ENCODE results near the gene BRS3. TPM values are rescaled to one million over a fixed set of nuclear protein-coding genes. Genes with fewer than 3 reads are reported as not detected.

Gene BRS3
- total RNA-seq, 1 experiment from 2014 or later: not detected

DNA sequence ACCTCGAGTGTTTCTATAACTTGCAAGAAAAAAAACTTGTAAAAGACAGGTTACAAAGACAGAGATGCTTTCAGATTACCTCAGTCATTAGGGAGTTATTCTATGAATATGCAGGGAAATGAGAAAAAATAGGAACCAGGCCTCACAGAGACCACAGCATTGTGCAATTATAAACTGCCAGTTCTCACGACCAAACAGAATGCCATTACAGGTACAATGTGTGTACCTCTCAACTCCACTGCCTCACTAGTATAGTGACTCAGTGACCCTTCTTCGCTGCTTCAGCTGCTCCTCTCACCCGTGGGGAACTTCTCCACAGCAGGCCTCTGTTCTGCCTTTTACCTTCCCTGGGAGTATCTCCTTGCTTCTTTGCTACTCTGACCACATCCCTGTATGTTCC lies 7.3 kb downstream of the BRS3 start:
- no peak for DNase-seq (ENCODE audit: low spot score)

DNA sequence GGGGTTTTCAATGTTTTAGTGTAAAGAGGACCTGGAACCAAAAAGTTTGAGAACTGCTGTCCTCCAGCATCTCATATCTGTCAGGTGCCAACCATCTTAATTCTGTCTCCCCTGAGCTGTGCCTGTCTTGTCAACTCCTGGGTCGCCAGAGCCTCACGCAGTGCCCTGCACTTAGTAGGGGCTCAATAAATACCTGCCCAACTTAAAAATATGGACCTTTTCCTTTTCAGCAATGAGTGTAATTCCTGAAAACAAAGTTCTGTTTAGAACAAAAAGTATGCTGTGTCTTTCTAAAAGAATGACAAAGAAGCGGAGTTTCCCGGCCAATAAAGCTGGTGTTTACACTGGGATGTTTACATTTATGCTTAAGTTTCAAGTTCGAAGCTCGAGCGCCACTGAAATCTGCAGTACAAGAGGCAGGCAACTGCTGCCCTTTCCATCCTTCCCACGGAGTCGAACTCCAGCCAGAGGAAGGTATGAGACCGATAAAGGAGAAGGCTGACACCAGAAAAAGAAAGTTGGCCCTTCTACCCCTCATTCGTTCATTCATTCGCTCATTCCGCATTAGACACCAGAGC lies 8.5 kb downstream of the BRS3 start:
- DNase-seq (ENCODE audit: low spot score): no peak

DNA sequence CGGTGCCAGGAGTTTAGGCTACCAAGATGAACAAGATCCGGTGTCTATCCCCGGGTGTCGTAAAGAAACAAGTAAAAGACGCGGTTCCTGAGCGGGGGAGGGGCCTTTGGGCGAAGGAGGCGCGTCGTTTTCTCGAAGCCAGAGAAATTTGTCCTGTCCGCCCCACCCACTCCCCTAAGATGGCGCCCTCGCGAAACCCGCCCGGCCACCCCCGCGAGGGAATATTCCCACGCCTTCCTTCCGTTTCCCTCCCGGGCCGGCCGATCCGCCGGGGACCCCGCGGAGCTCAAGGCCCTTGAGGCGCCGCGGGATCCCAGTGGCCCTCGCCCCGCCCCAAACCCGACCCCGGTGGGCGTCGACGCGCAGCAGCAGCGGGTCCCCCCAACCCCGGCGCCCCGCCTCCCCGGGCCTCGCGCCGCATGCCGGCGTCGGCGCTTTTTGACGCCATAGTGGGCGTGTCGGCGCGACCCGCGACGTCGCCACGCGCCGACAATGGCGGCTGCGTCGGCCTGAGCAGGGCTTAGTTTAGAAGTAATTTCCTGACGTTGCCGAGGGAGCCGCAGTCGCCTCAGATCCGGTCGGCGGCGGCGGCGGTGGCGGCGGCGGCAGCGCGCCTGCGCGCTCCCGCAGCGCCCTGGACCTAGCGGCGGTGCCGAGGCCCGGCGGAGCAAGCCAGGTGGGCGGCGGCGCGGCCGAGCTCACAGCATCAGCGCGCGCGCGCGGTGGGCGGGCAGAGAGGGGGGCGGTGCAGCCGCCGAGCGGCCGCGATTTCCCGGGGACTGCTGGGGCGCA lies 9.2 kb downstream of the BRS3 start:
- DNase-seq (ENCODE audit: low spot score): peak; percentile 84

DNA sequence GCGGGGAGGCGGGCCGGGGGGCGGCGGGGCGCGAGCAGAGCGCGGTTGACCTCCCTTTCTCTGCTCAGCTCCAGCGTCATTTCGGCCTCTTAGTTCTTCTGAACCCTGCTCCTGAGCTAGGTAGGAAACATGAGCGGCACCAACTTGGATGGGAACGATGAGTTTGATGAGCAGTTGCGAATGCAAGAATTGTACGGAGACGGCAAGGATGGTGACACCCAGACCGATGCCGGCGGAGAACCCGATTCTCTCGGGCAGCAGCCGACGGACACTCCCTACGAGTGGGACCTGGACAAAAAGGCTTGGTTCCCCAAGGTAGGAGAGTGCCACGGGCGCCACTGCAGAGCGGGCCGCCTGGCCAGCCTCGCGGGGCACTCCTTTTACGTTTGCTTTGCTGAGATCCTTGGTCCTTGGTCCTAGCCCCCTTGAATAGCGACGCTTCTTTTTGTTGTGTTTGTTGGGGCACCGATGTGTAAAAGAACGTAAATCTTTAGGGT lies 9.9 kb downstream of the BRS3 start, which contains the start of gene HTATSF1:
Gene HTATSF1 (plus strand): TSS at position 37 of the 497 bp plus-strand sequence. CDS start 93 bp downstream, at position 130.
- peak; percentile 45 for DNase-seq (ENCODE audit: low spot score)

DNA sequence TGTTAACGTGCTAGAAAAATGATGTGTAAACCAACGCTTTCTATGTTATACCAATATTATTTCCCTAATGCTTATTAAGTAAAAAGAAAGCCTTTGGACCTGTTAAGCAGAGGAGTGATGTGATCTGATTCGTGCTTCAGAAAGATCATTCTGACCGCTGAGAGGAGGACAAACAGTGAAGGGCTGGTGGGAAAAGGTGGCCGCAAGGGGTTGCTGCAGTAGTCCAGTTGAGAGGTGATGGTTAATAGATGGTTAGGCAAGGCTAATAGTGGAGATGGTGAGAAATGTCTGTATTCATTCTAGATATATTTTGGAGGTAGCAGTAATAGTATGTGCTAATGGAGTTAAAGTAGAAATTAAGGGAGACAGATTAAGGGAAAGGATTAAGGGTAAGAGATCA lies 31.3 kb downstream of the BRS3 start:
- DNase-seq (ENCODE audit: low spot score): peak; percentile 23

DNA sequence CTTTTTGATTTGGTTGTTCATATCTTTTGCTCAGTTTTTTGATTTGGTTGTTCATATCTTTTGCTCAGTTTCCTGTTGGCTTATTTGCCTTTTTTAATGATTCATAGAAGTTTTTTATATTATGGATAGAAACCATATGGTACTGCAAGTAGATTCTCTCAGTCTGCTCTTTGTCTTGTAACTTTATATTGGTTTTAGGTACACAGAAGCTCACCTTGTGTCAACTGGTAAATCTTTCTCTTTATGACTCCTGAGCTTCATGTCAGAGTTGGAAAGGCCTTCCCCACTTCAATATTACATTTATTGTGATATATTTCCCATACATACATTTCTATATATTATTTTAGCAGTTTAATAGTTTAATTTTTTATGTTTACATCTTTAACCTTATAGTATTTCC lies 36.0 kb downstream of the BRS3 start:
- no peak for DNase-seq (ENCODE audit: low spot score)

DNA sequence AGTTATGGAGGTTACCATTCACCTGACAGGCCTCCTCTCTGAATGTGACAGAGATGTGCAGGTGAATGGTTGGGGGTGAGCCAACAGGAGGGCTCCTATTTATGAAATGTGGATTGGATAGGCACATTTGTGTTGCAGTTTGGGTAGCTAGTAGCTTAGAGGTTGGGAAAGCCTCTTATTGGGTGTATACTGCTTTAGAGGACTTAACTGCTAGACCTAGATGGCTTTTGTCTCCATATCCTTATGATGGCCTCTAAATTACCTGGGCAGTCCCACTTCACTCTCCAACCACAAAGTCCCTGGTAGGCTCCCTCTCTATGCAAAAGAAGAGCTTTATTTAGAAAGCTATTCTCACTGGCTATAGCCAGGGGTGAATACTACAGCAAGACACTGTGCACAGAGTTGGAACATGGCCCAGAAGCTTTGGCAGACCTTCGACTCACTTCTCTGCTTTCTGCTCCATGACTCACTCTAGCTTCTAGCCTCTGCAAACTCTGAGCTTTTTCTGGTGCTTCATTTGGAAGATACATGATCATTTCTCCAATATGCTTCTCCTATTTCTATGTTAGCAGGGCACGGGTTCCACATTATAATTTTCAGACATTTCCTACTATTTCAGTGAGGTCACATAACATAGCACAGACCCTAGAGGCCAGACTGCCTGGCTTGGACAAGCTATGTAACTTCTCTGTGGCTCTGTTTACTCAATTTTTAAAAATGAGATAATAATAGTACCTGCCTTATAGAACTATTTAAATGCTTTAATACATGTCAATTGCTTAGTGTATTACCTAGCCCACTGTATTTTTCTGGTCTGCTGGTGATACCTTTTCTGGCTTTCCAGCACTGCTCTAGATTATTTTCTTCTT lies 38.2 kb downstream of the BRS3 start:
- peak; percentile 87 for DNase-seq (ENCODE audit: low spot score)

DNA sequence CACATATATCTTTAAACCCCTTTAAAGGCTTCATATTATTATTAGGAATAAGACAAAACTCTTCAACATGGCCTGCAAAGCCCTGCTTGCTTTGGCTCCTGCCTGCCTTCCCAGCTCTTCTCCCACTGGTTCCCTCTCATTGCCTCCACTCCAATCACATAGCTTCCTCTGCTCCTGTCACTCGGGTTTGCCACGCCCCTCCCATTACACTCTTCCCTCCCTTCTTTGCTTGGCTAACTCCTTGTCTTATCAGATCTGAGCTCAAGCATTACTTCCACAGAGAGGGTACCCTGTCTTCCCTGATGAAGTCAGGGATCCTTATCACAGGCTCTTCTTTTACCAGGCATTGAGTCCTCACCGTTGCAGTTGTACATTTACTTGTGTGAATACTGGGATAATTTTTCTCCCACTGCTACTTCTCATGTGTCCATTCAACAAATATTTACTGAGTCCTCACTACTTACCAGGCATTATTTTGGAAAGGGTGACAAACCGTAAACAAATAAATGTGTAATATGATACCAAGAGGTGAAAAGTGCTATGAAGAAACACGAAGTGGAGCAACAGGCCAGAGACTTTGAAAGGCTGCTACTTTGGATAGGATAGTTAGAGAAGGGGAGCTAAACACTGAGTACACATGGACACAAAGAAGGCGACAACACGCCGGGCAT lies 41.0 kb downstream of the BRS3 start:
- peak; percentile 33 for DNase-seq (ENCODE audit: low spot score)

DNA sequence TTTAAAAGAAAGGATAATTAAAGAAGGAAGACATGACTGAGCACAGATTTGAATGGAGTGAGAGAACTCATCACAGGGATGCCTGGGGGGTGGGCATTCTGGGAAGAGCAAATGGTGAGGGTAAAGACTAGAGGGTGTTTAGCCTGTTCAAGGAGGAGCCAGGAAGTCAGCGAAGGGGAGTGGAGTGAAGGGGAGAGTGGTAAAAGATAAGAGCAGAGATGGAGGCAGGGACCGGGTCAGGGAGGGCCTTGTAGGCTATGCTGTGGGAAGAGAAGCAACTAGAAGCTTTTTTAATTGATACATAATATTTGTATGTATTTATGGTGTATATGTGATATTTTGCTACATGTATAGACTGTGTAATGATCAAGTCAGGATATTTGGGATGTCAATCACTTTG lies 42.0 kb downstream of the BRS3 start:
- no peak for DNase-seq (ENCODE audit: low spot score)

DNA sequence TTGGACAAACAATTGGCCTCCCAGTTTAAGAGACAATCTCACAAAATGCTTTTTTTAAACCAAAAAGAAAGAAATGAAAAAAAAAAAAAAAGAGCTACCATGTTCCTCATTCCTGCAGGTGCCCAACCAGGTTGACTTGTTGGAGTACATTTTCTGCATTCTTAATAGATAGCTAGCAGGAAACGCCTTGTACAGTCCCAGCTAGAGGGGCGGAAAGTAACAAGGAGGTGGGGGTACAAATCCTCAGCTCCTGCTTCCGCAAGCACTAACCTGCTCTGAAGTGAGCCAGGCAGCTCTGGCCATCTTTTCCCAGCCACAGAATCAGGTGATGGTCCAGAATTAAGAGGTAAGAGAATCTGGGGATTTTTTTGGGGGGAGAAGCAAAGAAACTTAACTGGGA lies 44.2 kb downstream of the BRS3 start, which contains the start of gene VGLL1:
Gene VGLL1 (plus strand): TSS at position 265 of the 400 bp plus-strand sequence. CDS start 3,806 bp downstream, outside the sequence.
- no peak for DNase-seq (ENCODE audit: low spot score)

DNA sequence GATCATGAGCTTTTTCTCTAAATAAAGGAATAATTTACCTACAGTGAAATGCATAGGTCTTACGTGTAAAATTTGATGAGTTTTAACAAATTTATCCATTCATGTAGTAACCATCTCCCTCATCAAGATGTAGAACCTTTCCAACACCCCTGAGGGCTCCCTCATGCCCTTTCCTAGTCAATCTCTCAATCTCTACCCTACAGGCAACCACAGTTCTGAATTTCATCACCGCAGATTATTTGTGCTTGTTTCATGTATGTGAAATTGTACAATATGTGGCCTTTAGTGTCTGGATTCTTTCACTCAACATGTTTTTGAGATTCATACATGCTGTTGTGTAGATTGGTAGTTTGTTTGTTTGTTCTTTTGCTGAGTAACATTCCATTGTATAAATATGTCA lies 46.4 kb downstream of the BRS3 start:
- DNase-seq (ENCODE audit: low spot score): no peak

DNA sequence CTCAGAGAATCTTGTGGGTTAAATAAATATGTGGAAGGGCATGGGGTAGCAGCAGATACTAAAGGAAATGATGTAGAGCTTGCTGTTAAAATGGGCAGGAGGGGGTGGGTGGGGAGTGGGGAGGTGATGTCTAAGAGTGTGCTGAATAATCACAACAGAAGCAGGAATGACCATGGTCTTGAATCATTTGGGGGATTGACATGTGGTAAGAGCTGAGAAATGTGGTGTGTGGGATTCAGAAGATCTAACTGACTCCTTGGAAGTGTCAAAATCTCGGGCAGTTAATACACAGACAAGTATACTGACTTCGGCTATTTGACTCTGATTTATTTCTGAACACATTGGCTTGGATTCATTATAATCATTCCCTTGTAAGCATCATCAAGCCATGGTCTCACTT lies 51.1 kb downstream of the BRS3 start:
- no peak for DNase-seq (ENCODE audit: low spot score)

DNA sequence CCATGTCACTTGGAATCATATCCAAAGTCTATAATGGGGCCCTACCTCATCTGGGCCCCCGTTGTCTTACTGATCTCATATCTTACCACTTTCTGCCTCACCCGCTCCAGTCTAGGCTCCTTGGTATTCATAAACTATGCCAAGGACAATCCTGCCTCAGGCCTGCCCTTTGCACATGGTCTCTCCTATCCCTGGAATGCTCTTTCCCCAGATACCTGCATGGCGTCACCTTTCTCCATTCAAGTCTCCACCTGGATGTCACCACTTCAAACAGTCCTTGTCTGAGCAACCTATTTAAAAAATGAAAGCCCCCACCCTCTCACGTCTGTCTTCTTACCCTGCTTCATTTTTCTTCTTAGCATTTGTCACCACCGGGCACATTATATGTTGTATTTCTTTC lies 52.5 kb downstream of the BRS3 start:
- DNase-seq (ENCODE audit: low spot score): no peak

DNA sequence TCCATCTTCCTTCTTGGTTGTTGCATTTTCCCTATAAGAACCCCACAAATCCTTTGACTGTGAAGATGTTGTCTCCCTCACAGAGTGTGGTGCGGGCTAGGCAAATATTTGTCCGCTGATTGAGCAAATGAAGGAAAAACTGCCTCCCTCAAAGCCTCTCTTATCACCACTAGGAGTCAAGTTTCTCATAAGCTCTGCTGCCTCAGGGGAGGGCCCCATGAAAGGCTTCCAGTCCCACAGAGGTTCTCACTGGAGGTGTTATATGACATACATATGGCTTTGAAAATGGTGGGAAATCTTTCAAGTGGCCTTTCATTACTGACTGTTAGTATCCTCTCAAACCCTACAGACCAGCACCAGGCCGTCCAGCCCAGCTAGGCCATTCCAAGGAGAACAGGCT lies 53.5 kb downstream of the BRS3 start:
- DNase-seq (ENCODE audit: low spot score): no peak

DNA sequence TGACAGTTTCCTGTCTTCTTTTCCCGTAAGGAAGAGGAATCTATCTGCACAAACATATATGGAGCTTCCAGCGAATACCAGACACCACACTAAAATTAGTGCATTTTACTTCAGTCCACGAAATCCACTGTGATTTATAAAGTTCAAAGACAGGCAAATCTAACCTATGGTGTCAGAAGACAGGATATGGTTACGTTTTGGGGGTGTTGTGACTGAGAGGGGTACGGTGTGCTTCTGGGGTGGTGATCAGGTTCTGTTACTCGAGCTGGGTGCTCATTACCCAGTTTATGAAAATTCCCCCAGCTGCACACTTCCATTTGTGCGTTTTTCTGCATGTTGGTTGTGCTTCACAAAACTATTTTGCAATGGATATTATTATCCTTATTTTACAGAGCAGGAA lies 54.5 kb downstream of the BRS3 start:
- no peak for DNase-seq (ENCODE audit: low spot score)

Other genes starting within 250 kb of the BRS3 start
- gene MAP7D3, start 236.5 kb upstream of the BRS3 start, total RNA-seq (2014; rRNA removed; shearing (Covaris generic)): 2.0 and 3.4 TPM in 2 replicates
- gene ADGRG4, start 187.0 kb upstream of the BRS3 start, total RNA-seq (2014; rRNA removed; shearing (Covaris generic)): not detected in 2 replicates
- 60.7 and 66.4 TPM in 2 replicates for gene HTATSF1, start 9.6 kb downstream of the BRS3 start, total RNA-seq (2014; rRNA removed; shearing (Covaris generic))
- gene VGLL1, start 44.3 kb downstream of the BRS3 start, total RNA-seq (2014; rRNA removed; shearing (Covaris generic)): 3.5 and 4.7 TPM in 2 replicates
- gene CD40LG, start 160.2 kb downstream of the BRS3 start, total RNA-seq (2014; rRNA removed; shearing (Covaris generic)): not detected in 2 replicates